GM20431 (cell line): ENCODE results near the gene ZNF747.

Experiments used
- in situ Hi-C: fragments of 300-500 bp; cut with MseI, MboI; formaldehyde crosslinking; loops from one replicate; pipeline ENCODE4 v1.15.0; 2020; ENCODE audit warnings: low sequenced_read_pairs; ENCODE audit not compliant: unreplicated experiment

Gene ZNF747

DNA sequence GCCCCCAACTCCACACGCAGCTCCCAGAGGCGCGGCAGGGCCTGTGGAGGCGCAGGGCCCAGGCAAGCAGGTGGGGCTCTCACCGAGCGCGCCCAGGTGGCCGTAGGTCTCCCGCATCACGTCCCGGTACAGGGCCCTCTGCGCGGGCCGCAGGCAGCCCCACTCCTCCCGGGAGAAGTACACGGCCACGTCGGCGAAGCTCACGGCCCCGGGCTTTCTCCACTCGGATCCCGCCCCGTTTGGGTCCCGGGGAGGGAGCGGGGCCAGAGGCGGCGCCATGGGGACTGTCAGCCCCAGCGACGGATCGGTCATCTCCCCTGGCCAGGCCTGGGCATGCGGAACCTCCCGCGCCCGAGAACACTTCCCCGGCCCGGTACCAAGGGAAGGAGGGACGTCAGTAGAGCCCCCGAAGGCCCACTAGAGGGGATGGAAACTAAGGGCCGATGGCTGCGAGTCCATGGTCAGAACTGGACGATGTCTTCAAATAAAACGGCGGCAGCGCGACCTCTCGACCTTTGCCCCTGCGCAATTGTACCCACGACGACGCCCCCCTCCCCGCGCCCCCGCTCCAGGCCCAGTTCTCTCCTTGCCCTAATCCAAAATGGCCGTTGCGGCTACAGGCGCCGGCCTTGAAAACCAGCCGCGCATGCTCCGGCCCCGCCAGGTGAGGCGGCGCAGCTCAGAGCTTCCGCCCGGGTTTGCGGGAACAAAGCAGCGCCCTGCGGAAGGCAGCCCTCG lies at the start of gene ZNF747:
ZNF747 (minus strand) TSS at position 491 of the 738 bp plus-strand sequence; CDS start at position 312, 179 bp downstream.
- in situ Hi-C loops = no loop called here

DNA sequence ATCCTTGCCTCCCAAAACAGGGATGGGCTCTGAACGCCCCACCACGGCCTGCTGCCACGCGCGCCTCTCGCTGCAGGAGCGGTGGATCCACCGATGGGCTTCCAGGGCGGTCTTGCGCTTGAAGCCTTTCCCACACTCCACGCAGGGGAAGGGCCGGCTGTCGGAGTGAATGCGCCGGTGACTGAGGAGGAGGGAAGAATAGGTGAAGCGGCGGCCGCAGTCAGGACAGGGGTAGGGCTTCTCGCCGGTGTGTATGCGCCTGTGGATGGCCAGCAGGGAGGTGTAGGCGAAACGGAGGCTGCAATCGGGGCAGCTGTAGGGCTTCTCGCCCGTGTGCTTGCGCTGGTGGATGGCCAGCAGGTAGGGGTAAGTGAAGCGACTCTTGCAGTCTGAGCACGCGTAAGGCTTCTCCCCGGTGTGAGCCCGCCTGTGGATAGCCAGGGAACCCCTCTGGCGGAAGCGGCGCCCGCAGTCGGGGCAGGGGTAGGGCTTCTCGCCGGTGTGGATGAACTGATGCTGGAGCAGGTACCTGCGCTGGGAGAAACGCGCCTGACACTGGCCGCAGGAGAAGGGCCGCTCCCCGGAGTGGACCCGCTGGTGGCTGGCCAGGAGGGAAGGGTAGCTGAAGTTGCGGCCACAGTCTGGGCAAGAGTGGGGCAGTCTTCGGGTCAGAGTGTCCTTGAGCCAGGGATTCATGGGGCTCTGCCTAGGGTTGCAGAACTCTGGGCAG lies 48.1 kb upstream of the ZNF747 start:
- in situ Hi-C loops = no loop called here

DNA sequence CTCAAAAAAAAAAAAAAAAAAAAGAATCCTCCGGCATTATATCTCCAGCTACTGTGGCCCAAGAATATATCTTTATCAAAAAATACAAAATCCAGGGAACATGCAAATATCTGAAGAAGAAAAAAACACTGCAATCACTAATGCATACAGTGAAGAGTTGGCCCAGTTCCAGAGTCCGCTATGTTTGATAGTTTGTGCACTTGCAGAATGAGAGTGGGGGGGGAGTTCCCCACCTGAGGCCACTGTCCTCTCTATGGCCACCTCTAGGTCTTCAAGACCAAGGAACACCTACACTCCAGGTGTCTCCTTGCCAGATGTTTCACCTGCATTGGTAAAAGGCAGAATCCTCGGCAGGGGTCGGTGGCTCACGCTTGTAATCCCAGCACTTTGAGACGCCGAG lies 46.8 kb upstream of the ZNF747 start:
- in situ Hi-C loops = no loop called here

DNA sequence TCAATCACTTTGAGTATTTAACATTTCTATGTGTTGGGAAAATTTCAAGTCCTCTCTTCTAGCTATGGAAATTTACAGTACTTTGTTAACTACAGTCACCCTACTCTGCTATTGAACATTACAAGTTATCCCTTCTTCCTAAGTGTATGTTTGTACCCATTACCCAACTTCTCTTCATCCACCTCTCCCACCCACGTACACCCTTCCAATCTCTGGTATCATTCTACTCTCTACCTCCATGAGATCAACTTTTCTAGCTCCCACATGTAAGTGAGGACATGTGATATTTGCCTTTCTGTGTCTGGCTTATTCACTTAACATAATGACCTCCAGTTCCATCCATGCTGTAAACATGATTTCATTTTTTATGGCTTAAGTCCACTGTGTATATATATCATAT lies 40.0 kb upstream of the ZNF747 start:
- in situ Hi-C loops = no loop called here

GRCh38 chr16:30571445-30572322 lies 37.0 kb upstream of the ZNF747 start, which contains the start of gene ZNF688:
Gene ZNF688, minus strand, starts transcription at chr16:30571714. Its CDS starts 85 bp downstream, at chr16:30571629.
- in situ Hi-C loops = no loop called here

DNA sequence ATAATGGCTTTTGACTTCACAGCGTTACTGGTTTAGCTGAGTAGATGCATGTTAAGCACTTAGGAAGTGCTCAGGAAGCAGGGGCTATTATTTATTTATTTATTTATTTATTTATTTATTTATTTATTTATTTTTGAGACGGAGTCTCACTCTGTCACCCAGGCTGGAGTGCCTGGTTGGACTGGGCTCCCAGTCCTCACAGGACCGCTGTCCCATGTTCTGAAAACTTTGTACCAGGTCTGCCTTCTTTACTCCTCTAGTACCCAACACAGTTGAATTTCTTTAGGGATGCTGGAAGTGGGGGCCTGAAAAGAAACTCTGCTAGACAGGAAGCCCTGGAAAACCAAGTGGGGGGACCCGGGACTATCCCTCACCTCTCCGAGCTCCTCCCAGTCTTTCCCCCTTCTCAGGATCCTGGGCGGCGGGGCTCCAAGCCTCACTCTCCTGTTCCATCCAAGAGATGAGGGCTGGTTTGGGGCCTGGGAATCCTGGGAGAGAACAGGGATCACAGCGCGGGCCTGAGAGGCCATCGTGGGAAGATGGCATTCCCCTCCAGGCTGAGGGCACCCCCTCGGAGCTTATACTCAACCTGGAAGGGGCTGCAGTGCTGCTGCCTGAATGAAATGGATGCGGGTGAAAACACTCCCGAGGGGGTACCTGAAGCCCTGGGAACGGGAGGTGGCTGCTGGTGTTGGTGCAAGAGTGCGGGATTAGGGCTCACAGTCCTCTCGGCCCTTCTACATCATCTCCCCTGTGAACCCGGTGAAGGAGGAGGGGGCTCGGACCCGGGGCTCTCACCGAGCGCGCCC lies 36.2 kb upstream of the ZNF747 start:
- in situ Hi-C loops = no loop called here

DNA sequence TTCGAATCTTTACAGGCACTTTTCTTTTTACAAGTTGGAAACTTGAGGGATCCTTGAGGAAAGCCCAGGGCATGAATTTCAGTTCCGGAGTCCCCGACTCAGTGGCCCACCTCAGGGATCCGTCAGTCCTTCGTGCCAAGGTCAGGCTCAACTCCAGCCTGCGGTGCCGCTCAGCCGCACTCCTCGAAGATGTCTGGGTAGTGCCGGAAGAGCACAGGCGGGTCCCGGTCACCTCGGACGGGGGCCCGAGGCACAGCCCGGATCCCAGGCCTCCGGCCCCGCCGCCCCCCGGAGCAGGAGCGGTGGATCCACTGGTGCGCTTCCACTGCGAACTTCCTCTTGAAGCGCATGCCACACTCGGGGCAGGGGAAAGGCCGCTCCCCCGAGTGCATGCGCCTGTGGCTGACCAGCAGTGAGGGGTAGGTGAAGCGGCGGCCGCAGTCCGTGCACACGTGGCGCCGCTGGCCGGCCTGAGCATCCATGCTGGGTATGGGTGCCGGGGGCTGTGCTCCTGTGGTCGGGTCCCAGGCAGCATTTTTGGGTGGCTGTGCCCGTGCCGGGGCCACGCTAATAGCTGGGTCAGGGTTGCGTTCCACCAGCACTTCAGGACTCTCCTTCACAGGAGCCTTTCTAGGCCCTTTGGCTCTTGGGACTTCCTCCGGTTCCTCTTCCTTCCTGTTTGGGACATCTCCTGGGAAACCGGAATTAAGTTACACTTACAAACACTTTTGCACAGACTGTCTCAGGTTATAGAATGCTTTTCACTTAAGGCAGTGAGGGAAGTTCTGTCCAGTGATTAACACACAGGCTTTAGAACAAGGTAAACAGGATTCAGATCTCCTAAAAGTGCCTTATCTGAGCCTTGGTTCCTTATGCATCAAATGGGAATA lies 35.3 kb upstream of the ZNF747 start:
- in situ Hi-C loops = no loop called here

GRCh38 chr16:30569281-30569680 lies 34.6 kb upstream of the ZNF747 start:
- in situ Hi-C loops = no loop called here

DNA sequence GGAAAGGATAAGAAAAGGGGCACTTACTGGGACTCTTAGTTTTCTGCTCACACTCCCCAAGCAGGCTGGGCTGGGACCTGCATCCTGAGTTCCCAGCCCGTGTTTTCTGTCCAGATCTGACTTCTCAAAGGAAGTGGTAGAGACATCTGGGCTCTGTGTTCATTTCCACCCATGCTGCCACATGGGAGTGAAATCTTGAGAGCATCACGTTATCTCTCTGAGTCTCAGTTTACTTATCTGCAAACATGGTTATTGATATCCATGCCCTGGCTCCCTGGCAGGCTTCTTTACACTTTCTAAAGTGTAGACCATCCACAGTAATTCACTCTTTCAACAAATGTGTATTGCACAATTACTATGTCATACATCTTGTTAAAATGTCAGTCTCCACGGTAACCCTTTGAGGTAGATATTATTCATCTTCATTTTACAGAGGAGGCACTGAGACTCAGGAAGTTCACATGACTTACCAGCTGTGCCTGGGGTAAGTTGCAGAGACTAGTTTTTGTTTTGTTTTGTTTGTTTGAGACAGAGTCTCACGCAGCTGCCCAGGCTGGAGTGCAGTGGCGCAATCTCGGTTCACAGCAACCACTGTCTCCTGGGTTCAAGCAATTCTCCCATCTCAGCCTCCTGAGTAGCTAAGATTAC lies 33.5 kb upstream of the ZNF747 start:
- in situ Hi-C loops = no loop called here

DNA sequence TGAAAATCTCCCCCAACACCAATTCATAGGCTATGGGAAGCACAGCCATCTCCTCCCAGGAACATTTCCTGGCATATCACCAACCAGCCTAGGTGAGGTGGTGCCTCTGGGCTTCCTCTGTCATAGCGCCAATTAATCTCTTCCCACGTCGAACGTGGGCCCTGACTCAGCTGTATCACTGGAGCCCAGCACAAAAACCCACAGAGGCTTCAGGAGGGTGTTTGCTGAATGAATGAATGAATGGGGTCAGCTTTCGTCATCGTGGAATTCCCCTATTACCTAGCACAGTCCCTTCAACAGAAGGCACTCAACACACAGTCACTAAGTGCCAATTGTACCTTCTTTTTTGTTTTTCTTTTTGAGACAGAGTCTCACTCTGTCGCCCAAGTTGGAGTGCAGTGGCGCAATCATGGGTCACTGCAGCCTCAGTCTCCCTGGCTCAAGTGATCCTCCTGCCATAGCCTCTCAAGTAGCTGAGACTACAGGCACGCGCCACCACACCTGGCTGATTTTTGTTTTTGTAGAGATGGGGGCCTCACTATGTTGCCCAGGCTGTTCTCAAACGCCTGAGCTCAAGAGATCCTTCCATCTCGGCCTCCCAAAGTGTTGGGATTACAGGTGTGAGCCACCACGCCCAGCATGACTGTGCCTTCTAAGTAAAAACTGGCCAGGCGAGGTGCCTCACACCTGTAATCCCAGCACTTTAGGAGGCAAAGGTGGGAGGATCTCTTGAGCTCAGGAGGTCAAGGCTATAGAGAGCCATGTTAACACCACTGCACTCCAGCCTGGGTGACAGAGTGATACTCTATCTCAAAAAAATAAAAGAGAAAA lies 32.7 kb upstream of the ZNF747 start:
- in situ Hi-C loops = no loop called here

GRCh38 chr16:30566531-30566930 lies 31.9 kb upstream of the ZNF747 start:
- in situ Hi-C loops = no loop called here

GRCh38 chr16:30565984-30566383 lies 31.3 kb upstream of the ZNF747 start:
- in situ Hi-C loops = no loop called here

DNA sequence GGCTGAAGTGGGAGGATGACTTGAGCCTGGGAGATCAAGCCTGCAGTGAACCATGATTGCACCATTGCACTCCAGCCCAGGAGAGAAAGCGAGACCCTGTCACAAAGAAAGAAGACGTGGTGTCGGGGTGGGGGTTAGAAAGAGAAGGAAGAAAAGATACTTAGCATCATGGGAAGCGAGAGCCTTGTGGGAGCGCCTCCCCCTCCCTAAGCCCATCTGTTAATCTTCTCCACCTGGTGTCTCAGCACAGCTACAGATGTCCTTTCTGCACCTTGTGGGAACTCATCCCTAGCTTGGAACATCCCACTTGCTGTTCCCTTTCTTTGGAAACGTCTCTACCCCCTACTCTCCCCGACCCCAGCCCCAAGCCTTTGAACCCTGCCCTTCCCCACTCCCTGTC lies 30.9 kb upstream of the ZNF747 start:
- in situ Hi-C loops = no loop called here

DNA sequence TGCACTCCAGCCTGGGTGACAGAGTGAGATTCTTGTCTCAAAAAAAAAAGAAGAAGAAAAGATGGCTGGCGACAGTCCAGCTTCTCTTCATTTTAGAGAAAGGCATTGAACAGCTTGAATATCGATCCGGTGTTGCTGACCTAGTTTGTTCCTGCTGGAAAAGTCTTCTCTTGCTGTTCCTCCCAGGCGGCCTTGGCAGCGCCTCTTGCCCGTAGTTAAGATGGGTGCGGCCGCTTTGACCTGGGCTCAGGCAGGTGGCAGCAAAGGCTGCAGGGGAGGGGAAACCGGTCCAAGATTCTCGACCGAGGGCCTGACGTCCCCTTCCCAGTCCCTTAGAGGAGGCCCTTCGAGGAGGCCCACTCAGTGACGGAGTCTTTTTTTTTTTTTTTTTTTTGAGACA lies 27.4 kb upstream of the ZNF747 start:
- in situ Hi-C loops = no loop called here

DNA sequence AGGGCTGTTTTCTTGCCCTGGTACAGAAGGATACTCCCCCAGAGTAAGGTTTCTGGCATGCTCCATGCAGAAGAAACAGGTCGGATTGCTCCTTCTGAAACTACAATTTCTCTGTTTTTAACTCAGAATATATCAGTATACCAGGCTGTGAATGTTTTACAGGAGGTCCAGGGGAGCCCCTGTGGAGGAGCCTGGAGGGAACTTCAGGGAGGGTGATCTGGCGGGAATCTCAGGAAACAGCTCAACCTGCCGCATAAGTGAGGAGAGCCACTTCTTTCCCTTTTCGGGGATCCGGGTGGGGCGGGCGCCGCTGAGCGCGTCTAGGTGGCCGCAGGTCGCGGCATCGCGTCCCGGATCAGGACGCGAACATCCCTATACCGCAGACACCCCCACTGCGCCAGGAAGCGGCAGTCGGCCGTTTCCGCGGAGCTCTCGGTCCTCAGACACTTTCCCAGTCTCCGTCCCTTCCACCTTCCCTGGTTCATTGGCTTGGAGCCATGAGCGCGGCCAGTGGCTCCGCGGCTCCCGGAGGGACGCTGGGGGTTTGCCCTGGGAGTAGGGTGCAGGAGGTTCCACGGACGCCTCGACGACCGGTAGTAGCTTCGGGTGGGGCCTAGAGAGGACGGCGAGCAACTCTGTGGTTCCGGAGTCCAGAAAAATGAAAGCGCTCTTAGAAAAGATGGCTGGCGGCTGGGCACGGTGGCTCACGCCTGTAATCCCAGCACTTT lies 26.6 kb upstream of the ZNF747 start:
- in situ Hi-C loops = no loop called here

GRCh38 chr16:30559690-30560089 lies 25.0 kb upstream of the ZNF747 start:
- in situ Hi-C loops = no loop called here
